ENCODE data around the gene CHAF1A.

CHAF1A gene

DNA sequence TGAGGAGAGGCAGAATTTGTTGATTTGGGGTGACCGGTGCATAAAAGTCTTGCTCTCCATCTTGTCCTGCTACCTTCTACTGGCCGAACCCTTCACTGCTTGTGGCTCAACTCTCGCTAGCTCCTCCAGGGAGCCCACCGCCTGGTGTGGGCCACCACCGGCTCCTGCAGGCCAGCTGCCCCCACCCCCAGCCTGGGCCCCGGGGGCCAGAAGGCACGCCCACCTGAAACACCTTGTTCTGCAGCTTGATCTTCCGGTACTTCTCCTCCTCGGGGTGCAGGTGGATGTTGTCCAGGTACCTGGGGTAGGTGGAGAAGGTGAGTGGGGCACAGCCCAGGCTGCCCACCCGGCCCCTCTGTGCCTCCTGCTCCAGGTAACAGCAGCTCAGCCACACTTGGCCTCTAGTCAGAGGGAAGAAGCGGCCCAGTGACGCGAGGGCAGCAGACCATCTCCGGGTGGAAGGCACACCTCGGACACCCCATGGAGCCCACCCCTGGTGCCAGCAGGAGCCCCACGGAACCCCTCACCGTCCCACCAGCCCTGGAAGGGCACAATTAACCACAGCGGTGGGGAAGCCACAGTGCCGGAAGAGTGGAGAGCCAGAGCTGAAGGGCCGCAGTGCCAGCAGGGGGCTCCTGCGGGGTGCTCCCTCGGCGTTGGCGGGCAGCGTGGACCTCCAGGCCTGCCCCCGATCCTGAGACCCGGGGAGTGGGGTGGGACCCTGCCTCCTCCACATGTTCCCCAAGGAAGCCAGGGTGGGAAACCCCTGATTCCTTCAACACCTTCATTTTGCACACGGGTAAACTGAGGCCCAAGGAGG is 45.1 kb downstream of the CHAF1A start:
- no peaks in the 10 kb centered on the region for H3K9me3 ChIP-seq (ENCODE audit: control insufficient read depth, low read length)
- H3K4me1 ChIP-seq (ENCODE audit: control insufficient read depth, insufficient read depth, low read length): peaks cover 16% of the 10 kb centered on the region
- no peaks in the 10 kb centered on the region for H3K27me3 ChIP-seq (replicated peaks; ENCODE audit: control insufficient read depth, insufficient read depth, low read length)
- no peak overlapping the region for H3K9ac ChIP-seq (ENCODE audit: low read length)
- H3K4me3 ChIP-seq (ENCODE audit: low read length): no peak overlapping the region
- no peak for DNase-seq (ENCODE audit: low read depth)
- H3K36me3 ChIP-seq (ENCODE audit: control insufficient read depth, insufficient read depth, low read length, severe bottlenecking): peaks cover 77% of the 10 kb centered on the region

DNA sequence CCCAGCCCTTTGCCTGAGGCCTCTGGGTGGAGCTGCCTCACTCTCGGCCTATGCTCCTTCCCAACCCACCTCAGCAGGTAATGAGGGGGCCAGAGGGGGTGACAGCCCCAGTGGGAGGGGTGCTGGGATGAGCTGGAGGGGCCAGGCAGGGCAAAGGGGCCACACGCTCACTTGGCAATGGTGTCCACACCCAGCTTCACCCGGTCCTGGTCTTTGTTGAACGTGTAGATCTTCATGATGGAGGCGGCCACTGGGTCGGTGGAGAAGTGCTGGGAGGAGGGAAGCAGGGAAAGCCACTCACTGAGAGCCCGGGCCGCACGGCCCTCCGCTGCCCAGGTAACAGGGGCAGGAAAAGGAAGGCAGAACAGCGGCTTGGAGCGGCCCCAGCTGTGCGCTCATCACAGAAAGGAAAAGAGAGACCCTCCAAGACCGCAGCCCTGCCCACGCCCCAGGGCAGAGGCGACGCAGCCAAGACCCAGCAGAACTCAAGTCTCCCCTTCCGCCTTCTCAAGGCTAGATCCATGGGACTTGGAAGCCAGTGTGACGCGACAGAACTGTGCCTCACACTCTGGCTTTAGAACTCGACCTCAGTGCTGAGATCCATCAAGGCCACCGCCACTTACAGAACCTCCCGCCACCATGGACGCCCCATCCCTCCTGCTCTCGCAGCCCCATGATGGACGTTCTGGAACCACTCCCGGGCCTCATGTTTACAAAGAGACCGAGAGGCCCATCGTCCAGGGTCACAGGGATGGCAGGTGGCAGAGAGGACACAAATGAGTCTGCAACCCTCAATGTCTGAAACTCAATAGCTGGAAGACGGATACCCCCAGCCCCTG is 45.9 kb downstream of the CHAF1A start:
- no peaks in the 10 kb centered on the region for H3K27me3 ChIP-seq (replicated peaks; ENCODE audit: control insufficient read depth, insufficient read depth, low read length)
- H3K36me3 ChIP-seq (ENCODE audit: control insufficient read depth, insufficient read depth, low read length, severe bottlenecking): peaks cover 85% of the 10 kb centered on the region
- no peaks in the 10 kb centered on the region for H3K9me3 ChIP-seq (ENCODE audit: control insufficient read depth, low read length)
- H3K9ac ChIP-seq (ENCODE audit: low read length): no peak overlapping the region
- no peak overlapping the region for H3K4me3 ChIP-seq (ENCODE audit: low read length)
- peaks cover 16% of the 10 kb centered on the region for H3K4me1 ChIP-seq (ENCODE audit: control insufficient read depth, insufficient read depth, low read length)
- no peak for DNase-seq (ENCODE audit: low read depth)

GRCh38 chr19:4449022-4449638 is 46.7 kb downstream of the CHAF1A start:
- Histone ChIP-seq H3K27me3 (replicated peaks; ENCODE audit: control insufficient read depth, insufficient read depth, low read length) (no peaks in the 10 kb centered on the region), H3K36me3 (ENCODE audit: control insufficient read depth, insufficient read depth, low read length, severe bottlenecking) (peaks cover 89% of the 10 kb centered on the region), H3K9me3 (ENCODE audit: control insufficient read depth, low read length) (no peaks in the 10 kb centered on the region), H3K4me1 (ENCODE audit: control insufficient read depth, insufficient read depth, low read length) (peaks cover 20% of the 10 kb centered on the region), H3K9ac (ENCODE audit: low read length) (no peak overlapping the region), H3K4me3 (ENCODE audit: low read length) (no peak overlapping the region)
- DNase-seq (ENCODE audit: low read depth): no peak

GRCh38 chr19:4449639-4450028 is 47.2 kb downstream of the CHAF1A start:
- Histone ChIP-seq H3K4me1 (ENCODE audit: control insufficient read depth, insufficient read depth, low read length) (peaks cover 25% of the 10 kb centered on the region), H3K36me3 (ENCODE audit: control insufficient read depth, insufficient read depth, low read length, severe bottlenecking) (peaks cover 85% of the 10 kb centered on the region)

DNA sequence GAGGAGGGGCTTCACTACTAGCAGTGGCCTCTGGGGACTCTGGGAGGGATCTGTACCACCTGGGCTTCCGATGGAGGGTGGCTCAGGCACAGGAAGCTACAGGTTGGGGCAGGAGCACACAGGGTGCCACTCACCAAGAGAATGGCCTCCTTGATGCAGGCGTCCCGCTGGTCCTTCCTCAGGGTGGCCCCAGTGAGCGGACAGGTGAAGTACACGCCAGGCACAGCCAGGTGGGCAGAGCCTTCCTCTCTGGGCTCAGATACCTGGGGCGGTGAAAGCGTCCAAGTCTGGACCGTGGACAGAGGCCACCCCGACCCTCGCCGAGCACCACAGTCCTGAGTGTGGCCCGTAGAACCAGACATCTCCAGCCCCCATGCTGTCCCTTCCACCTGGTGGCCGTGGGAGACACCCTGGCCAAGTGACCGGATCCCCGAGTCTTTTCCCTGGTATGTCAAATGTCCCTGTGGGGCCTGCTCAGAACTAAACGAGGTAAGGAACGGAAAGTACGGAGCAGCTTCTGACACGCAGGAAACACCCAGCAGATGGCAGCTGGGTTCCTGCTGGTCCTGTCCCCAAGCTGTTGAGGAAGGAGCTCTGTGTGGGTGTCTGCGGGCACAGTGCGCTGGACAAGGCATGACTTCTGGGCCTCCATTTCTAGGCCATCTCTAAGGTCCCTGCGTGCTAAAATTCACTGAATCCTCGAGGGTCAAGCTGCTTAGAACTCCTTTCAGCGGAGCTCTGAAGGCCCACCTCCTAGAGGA is 50.0 kb downstream of the CHAF1A start:
- H3K4me1 ChIP-seq (ENCODE audit: control insufficient read depth, insufficient read depth, low read length): peaks cover 35% of the 10 kb centered on the region
- H3K27me3 ChIP-seq (replicated peaks; ENCODE audit: control insufficient read depth, insufficient read depth, low read length): no peaks in the 10 kb centered on the region
- H3K9ac ChIP-seq (ENCODE audit: low read length): no peak overlapping the region
- no peak for DNase-seq (ENCODE audit: low read depth)
- peaks cover 59% of the 10 kb centered on the region for H3K36me3 ChIP-seq (ENCODE audit: control insufficient read depth, insufficient read depth, low read length, severe bottlenecking)
- no peaks in the 10 kb centered on the region for H3K9me3 ChIP-seq (ENCODE audit: control insufficient read depth, low read length)
- no peak overlapping the region for H3K4me3 ChIP-seq (ENCODE audit: low read length)

More at GRCh38 chr19:4449639-4450028, 47.2 kb downstream of the CHAF1A start:
- no peak for DNase-seq (ENCODE audit: low read depth)
- Histone ChIP-seq H3K27me3 (replicated peaks; ENCODE audit: control insufficient read depth, insufficient read depth, low read length) (no peaks in the 10 kb centered on the region), H3K9me3 (ENCODE audit: control insufficient read depth, low read length) (no peaks in the 10 kb centered on the region), H3K9ac (ENCODE audit: low read length) (no peak overlapping the region), H3K4me3 (ENCODE audit: low read length) (no peak overlapping the region)

GRCh38 chr19:4453232-4454179 is 51.1 kb downstream of the CHAF1A start:
- H3K36me3 ChIP-seq (ENCODE audit: control insufficient read depth, insufficient read depth, low read length, severe bottlenecking): peaks cover 48% of the 10 kb centered on the region
- H3K4me1 ChIP-seq (ENCODE audit: control insufficient read depth, insufficient read depth, low read length): peaks cover 38% of the 10 kb centered on the region
- no peak for DNase-seq (ENCODE audit: low read depth)
- H3K9ac ChIP-seq (ENCODE audit: low read length): peak overlapping the region; percentile 99
- no peaks in the 10 kb centered on the region for H3K27me3 ChIP-seq (replicated peaks; ENCODE audit: control insufficient read depth, insufficient read depth, low read length)
- no peaks in the 10 kb centered on the region for H3K9me3 ChIP-seq (ENCODE audit: control insufficient read depth, low read length)
- no peak overlapping the region for H3K4me3 ChIP-seq (ENCODE audit: low read length)

DNA sequence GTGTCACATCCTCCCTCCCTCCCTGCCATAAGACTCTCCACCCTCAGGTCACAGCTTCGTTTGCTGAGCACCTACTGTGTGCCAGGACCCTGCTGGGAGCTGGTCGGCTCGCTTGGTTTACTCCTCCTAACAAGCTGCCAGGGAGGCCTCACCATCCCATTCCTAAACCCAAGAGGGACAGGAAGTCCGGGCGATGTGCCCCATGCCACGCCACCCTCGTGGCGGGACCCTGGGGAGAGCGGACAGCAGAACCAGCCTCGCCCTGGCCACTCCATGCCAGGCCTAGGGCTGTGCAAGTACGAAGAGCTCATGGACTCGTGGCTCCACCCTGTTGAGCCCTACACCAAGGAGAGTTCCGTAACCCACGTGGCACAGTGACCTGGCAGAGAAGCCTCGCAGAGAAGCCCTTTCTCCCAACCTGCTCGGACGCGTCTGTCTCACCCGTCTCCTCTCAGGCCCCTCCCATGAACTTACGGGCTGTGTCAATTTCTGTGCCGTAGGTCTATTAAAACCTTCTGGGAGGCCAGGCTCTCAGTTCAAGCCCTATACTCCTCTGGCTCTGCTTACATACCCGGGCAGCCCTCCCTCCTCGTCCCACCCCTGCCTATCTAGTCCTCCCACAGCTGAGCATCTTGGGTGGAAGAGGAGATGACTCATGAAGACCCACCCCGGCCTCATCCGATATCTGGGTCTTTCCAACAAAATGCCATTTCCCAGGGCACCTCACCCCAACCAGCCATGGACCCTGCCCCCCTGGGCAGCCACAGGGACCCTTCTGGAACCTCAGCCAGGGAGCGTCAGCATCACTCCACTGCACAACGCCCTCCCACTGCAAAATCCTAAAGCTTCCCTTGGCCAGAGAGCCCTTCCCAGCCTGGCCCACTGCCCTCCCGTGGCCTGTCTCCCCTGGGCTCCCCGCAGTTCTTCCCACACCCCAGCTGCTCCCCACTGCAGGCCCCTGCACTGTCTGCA is 52.6 kb downstream of the CHAF1A start:
- DNase-seq (ENCODE audit: low read depth): peak; percentile 16
- peaks cover 33% of the 10 kb centered on the region for H3K4me1 ChIP-seq (ENCODE audit: control insufficient read depth, insufficient read depth, low read length)
- H3K36me3 ChIP-seq (ENCODE audit: control insufficient read depth, insufficient read depth, low read length, severe bottlenecking): peaks cover 33% of the 10 kb centered on the region
- peak overlapping the region; percentile 99 for H3K9ac ChIP-seq (ENCODE audit: low read length)
- no peaks in the 10 kb centered on the region for H3K9me3 ChIP-seq (ENCODE audit: control insufficient read depth, low read length)
- no peaks in the 10 kb centered on the region for H3K27me3 ChIP-seq (replicated peaks; ENCODE audit: control insufficient read depth, insufficient read depth, low read length)
- peak overlapping the region; percentile 99 for H3K4me3 ChIP-seq (ENCODE audit: low read length)

DNA sequence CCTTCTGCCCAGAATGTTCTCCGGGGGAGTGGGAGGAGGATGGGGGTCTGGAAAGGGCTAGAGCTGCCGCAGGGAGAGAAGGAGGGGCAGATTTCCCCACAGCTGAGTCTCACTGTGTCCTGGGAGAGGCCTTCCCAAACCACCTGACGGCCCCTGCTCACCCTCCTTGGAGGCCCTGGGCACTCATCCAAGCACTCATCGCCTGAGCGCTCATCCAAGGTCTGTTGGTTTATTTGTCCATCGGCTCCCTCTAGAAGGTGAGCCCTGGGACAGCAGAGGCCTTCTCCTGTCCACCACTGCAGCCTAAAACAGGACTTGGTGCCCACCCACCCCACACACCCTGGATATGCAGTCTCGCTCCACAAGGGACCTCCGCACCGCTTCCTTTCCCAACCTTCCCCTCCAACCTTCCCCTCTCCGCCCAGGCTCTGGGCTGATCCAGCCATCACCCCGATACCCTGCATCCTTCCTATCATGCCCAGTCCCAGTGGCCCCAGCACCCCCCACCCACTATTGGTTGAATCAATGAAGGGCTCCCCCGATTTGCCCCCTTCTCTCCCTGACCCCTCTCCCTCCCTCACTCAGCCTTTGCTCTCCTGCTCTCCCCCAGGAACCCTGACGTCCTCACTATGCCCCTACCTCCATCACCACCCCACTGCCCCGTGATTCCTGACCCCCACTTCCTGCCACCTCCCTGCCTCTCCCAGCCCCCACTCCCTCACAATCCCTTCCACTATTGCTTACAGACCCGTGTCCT is 53.5 kb downstream of the CHAF1A start:
- peaks cover 33% of the 10 kb centered on the region for H3K4me1 ChIP-seq (ENCODE audit: control insufficient read depth, insufficient read depth, low read length)
- H3K9ac ChIP-seq (ENCODE audit: low read length): peak overlapping the region; percentile 99
- H3K36me3 ChIP-seq (ENCODE audit: control insufficient read depth, insufficient read depth, low read length, severe bottlenecking): peaks cover 28% of the 10 kb centered on the region
- no peaks in the 10 kb centered on the region for H3K27me3 ChIP-seq (replicated peaks; ENCODE audit: control insufficient read depth, insufficient read depth, low read length)
- peak; percentile 54 for DNase-seq (ENCODE audit: low read depth)
- peak overlapping the region; percentile 99 for H3K4me3 ChIP-seq (ENCODE audit: low read length)
- no peaks in the 10 kb centered on the region for H3K9me3 ChIP-seq (ENCODE audit: control insufficient read depth, low read length)

- Histone ChIP-seq H3K36me3 (ENCODE audit: control insufficient read depth, insufficient read depth, low read length, severe bottlenecking) (peaks cover 22% of the 10 kb centered on the region), H3K4me3 (ENCODE audit: low read length) (peak overlapping the region; percentile 99), H3K9me3 (ENCODE audit: control insufficient read depth, low read length) (no peaks in the 10 kb centered on the region), H3K4me1 (ENCODE audit: control insufficient read depth, insufficient read depth, low read length) (peaks cover 33% of the 10 kb centered on the region), H3K9ac (ENCODE audit: low read length) (peak overlapping the region; percentile 99), H3K27me3 (replicated peaks; ENCODE audit: control insufficient read depth, insufficient read depth, low read length) (no peaks in the 10 kb centered on the region)
- peak; percentile 82 for DNase-seq (ENCODE audit: low read depth)
Observed at GRCh38 chr19:4456476-4456842, 54.0 kb downstream of the CHAF1A start.

Measured in adipocyte (in vitro differentiated cells).